ENCODE measurements around the gene PCAT7.
"Not testable (repeated sequence)": the region's sequence is repeated elsewhere in the genome, so short reads cannot be mapped to it uniquely, and the experiment has no call there.

Gene PCAT7

GRCh38 chr9:94586316-94586715 lies 31.4 kb downstream of the PCAT7 start:
- no peaks in the 10 kb centered on the region for H3K9me3 ChIP-seq (ENCODE audit: control insufficient read depth, low read length)
- H3K36me3 ChIP-seq (ENCODE audit: control insufficient read depth, insufficient read depth, low read length): no peaks in the 10 kb centered on the region
- WGBS, 2 experiments (ENCODE audit: insufficient coverage in 2 of 2): 100% methylated on average over 1 of the region's 4 CpGs; no CpG with 5 or more reads in 1 of the 2 experiments
- peaks cover 11% of the 10 kb centered on the region for H3K4me1 ChIP-seq (ENCODE audit: control insufficient read depth, insufficient read depth, low read length, poor library complexity, severe bottlenecking)
- H3K4me3 ChIP-seq (ENCODE audit: extremely low read depth, insufficient read depth, low read length, poor library complexity, severe bottlenecking): no peak overlapping the region
- no peak overlapping the region for H3K27ac ChIP-seq (ENCODE audit: low read depth, low read length, severe bottlenecking)

GRCh38 chr9:94586814-94587213 lies 31.9 kb downstream of the PCAT7 start:
- H3K36me3 ChIP-seq (ENCODE audit: control insufficient read depth, insufficient read depth, low read length): no peaks in the 10 kb centered on the region
- peaks cover 11% of the 10 kb centered on the region for H3K4me1 ChIP-seq (ENCODE audit: control insufficient read depth, insufficient read depth, low read length, poor library complexity, severe bottlenecking)
- H3K4me3 ChIP-seq (ENCODE audit: extremely low read depth, insufficient read depth, low read length, poor library complexity, severe bottlenecking): no peak overlapping the region
- no peak overlapping the region for H3K27ac ChIP-seq (ENCODE audit: low read depth, low read length, severe bottlenecking)
- 91 to 92% methylated on average over 9 of the region's 9 CpGs for WGBS, 2 experiments (ENCODE audit: insufficient coverage in 2 of 2)
- H3K9me3 ChIP-seq (ENCODE audit: control insufficient read depth, low read length): no peaks in the 10 kb centered on the region

- 86 to 91% methylated on average over 8 to 9 of the region's 9 CpGs for WGBS, 2 experiments (ENCODE audit: insufficient coverage in 2 of 2)
- H3K27ac ChIP-seq (ENCODE audit: low read depth, low read length, severe bottlenecking): no peak overlapping the region
- H3K4me3 ChIP-seq (ENCODE audit: extremely low read depth, insufficient read depth, low read length, poor library complexity, severe bottlenecking): no peak overlapping the region
- no peaks in the 10 kb centered on the region for H3K36me3 ChIP-seq (ENCODE audit: control insufficient read depth, insufficient read depth, low read length)
- no peaks in the 10 kb centered on the region for H3K9me3 ChIP-seq (ENCODE audit: control insufficient read depth, low read length)
- H3K4me1 ChIP-seq (ENCODE audit: control insufficient read depth, insufficient read depth, low read length, poor library complexity, severe bottlenecking): peaks cover 11% of the 10 kb centered on the region
Measured at GRCh38 chr9:94588681-94589080, 33.8 kb downstream of the PCAT7 start.

- not testable (repeated sequence) for H3K4me3 ChIP-seq (ENCODE audit: extremely low read depth, insufficient read depth, low read length, poor library complexity, severe bottlenecking); H3K9me3 ChIP-seq (ENCODE audit: control insufficient read depth, low read length); H3K36me3 ChIP-seq (ENCODE audit: control insufficient read depth, insufficient read depth, low read length); H3K27ac ChIP-seq (ENCODE audit: low read depth, low read length, severe bottlenecking)
- peaks cover 11% of the 10 kb centered on the region for H3K4me1 ChIP-seq (ENCODE audit: control insufficient read depth, insufficient read depth, low read length, poor library complexity, severe bottlenecking)
- WGBS, 2 experiments (ENCODE audit: insufficient coverage in 2 of 2): 97 to 98% methylated on average over 7 to 20 of the region's 38 CpGs
Measured at GRCh38 chr9:94591046-94591545, 36.2 kb downstream of the PCAT7 start.

GRCh38 chr9:94591876-94592275 lies 37.0 kb downstream of the PCAT7 start:
- H3K9me3 ChIP-seq (ENCODE audit: control insufficient read depth, low read length): no peaks in the 10 kb centered on the region
- H3K4me3 ChIP-seq (ENCODE audit: extremely low read depth, insufficient read depth, low read length, poor library complexity, severe bottlenecking): no peak overlapping the region
- no peak overlapping the region for H3K27ac ChIP-seq (ENCODE audit: low read depth, low read length, severe bottlenecking)
- no peaks in the 10 kb centered on the region for H3K36me3 ChIP-seq (ENCODE audit: control insufficient read depth, insufficient read depth, low read length)
- 95 to 97% methylated on average over 4 to 7 of the region's 8 CpGs for WGBS, 2 experiments (ENCODE audit: insufficient coverage in 2 of 2)
- H3K4me1 ChIP-seq (ENCODE audit: control insufficient read depth, insufficient read depth, low read length, poor library complexity, severe bottlenecking): peaks cover 6% of the 10 kb centered on the region

GRCh38 chr9:94592683-94593082 lies 37.8 kb downstream of the PCAT7 start:
- 68 to 94% methylated on average over 2 to 4 of the region's 7 CpGs for WGBS, 2 experiments (ENCODE audit: insufficient coverage in 2 of 2)
- H3K4me1 ChIP-seq (ENCODE audit: control insufficient read depth, insufficient read depth, low read length, poor library complexity, severe bottlenecking); H3K27ac ChIP-seq (ENCODE audit: low read depth, low read length, severe bottlenecking); H3K36me3 ChIP-seq (ENCODE audit: control insufficient read depth, insufficient read depth, low read length); H3K9me3 ChIP-seq (ENCODE audit: control insufficient read depth, low read length); H3K4me3 ChIP-seq (ENCODE audit: extremely low read depth, insufficient read depth, low read length, poor library complexity, severe bottlenecking): not testable (repeated sequence)

GRCh38 chr9:94593459-94594345 lies 38.8 kb downstream of the PCAT7 start, which contains the start of gene FBP2:
Gene FBP2, minus strand, starts transcription at chr9:94593824. Its CDS starts 98 bp downstream, at chr9:94593726.
- Histone ChIP-seq H3K4me1 (ENCODE audit: control insufficient read depth, insufficient read depth, low read length, poor library complexity, severe bottlenecking) (no peaks in the 10 kb centered on the region), H3K9me3 (ENCODE audit: control insufficient read depth, low read length) (no peaks in the 10 kb centered on the region), H3K27ac (ENCODE audit: low read depth, low read length, severe bottlenecking) (no peak within 1 kb of the TSS), H3K36me3 (ENCODE audit: control insufficient read depth, insufficient read depth, low read length) (no peaks in the 10 kb centered on the region), H3K4me3 (ENCODE audit: extremely low read depth, insufficient read depth, low read length, poor library complexity, severe bottlenecking) (no peak within 1 kb of the TSS)
- WGBS, 2 experiments (ENCODE audit: insufficient coverage in 2 of 2): 88 to 90% methylated on average over 13 to 17 of the region's 21 CpGs

GRCh38 chr9:94599102-94599501 lies 44.2 kb downstream of the PCAT7 start:
- 71 to 81% methylated on average over 4 to 6 of the region's 7 CpGs for WGBS, 2 experiments (ENCODE audit: insufficient coverage in 2 of 2)
- Histone ChIP-seq H3K36me3 (ENCODE audit: control insufficient read depth, insufficient read depth, low read length) (no peaks in the 10 kb centered on the region), H3K4me1 (ENCODE audit: control insufficient read depth, insufficient read depth, low read length, poor library complexity, severe bottlenecking) (no peaks in the 10 kb centered on the region), H3K4me3 (ENCODE audit: extremely low read depth, insufficient read depth, low read length, poor library complexity, severe bottlenecking) (no peak overlapping the region), H3K27ac (ENCODE audit: low read depth, low read length, severe bottlenecking) (no peak overlapping the region), H3K9me3 (ENCODE audit: control insufficient read depth, low read length) (no peaks in the 10 kb centered on the region)

GRCh38 chr9:94600258-94600657 lies 45.4 kb downstream of the PCAT7 start:
- no peaks in the 10 kb centered on the region for H3K4me1 ChIP-seq (ENCODE audit: control insufficient read depth, insufficient read depth, low read length, poor library complexity, severe bottlenecking)
- no peak overlapping the region for H3K4me3 ChIP-seq (ENCODE audit: extremely low read depth, insufficient read depth, low read length, poor library complexity, severe bottlenecking)
- H3K27ac ChIP-seq (ENCODE audit: low read depth, low read length, severe bottlenecking): no peak overlapping the region
- H3K36me3 ChIP-seq (ENCODE audit: control insufficient read depth, insufficient read depth, low read length): no peaks in the 10 kb centered on the region
- 92 to 93% methylated on average over 8 of the region's 8 CpGs for WGBS, 2 experiments (ENCODE audit: insufficient coverage in 2 of 2)
- no peaks in the 10 kb centered on the region for H3K9me3 ChIP-seq (ENCODE audit: control insufficient read depth, low read length)

- Histone ChIP-seq H3K36me3 (ENCODE audit: control insufficient read depth, insufficient read depth, low read length) (no peaks in the 10 kb centered on the region), H3K4me3 (ENCODE audit: extremely low read depth, insufficient read depth, low read length, poor library complexity, severe bottlenecking) (no peak overlapping the region), H3K27ac (ENCODE audit: low read depth, low read length, severe bottlenecking) (no peak overlapping the region), H3K4me1 (ENCODE audit: control insufficient read depth, insufficient read depth, low read length, poor library complexity, severe bottlenecking) (no peaks in the 10 kb centered on the region), H3K9me3 (ENCODE audit: control insufficient read depth, low read length) (no peaks in the 10 kb centered on the region)
- 82 to 83% methylated on average over 8 to 9 of the region's 10 CpGs for WGBS, 2 experiments (ENCODE audit: insufficient coverage in 2 of 2)
Measured at GRCh38 chr9:94600715-94601114, 45.8 kb downstream of the PCAT7 start.

- 93% methylated on average over 5 of the region's 6 CpGs; no CpG with 5 or more reads in 1 of the 2 experiments for WGBS, 2 experiments (ENCODE audit: insufficient coverage in 2 of 2)
- no peaks in the 10 kb centered on the region for H3K9me3 ChIP-seq (ENCODE audit: control insufficient read depth, low read length)
- peaks cover under 1% of the 10 kb centered on the region for H3K4me1 ChIP-seq (ENCODE audit: control insufficient read depth, insufficient read depth, low read length, poor library complexity, severe bottlenecking)
- H3K27ac ChIP-seq (ENCODE audit: low read depth, low read length, severe bottlenecking): no peak overlapping the region
- no peaks in the 10 kb centered on the region for H3K36me3 ChIP-seq (ENCODE audit: control insufficient read depth, insufficient read depth, low read length)
- H3K4me3 ChIP-seq (ENCODE audit: extremely low read depth, insufficient read depth, low read length, poor library complexity, severe bottlenecking): no peak overlapping the region
Measured at GRCh38 chr9:94602666-94603065, 47.8 kb downstream of the PCAT7 start.
